Osteoblast (primary cell): ENCODE results near the gene ANKLE1. TPM values are rescaled to one million over a fixed set of nuclear protein-coding genes. Genes with fewer than 3 reads are reported as not detected.

Experiments
- DNase-seq: peaks from one replicate; pipeline ENCODE4 v3.0.0; 2011; ENCODE audit warnings: low spot score, mixed read lengths; ENCODE audit not compliant: insufficient read length; ENCODE audit errors: missing footprints
- H2AFZ ChIP-seq: 2 replicates; pipeline ENCODE4 v1.6.0; 2011; ENCODE audit warnings: mild to moderate bottlenecking, low read length
- H3K27ac ChIP-seq: 2 replicates; pipeline ENCODE4 v1.5.1; 2011; ENCODE audit warnings: mild to moderate bottlenecking, low read depth, low read length, moderate library complexity
- H3K27me3 ChIP-seq: 2 replicates; pipeline ENCODE4 v1.6.0; 2012; ENCODE audit warnings: mild to moderate bottlenecking, control low read depth, inconsistent platforms, low read length, moderate library complexity; ENCODE audit not compliant: insufficient read depth
- H3K36me3 ChIP-seq: 2 replicates; pipeline ENCODE4 v1.5.1; 2011; ENCODE audit warnings: mild to moderate bottlenecking, low read length, control low read depth, moderate library complexity; ENCODE audit not compliant: insufficient read depth
- H3K4me1 ChIP-seq: 2 replicates; pipeline ENCODE4 v1.5.1; 2011; ENCODE audit warnings: mild to moderate bottlenecking, low read length, control low read depth, moderate library complexity; ENCODE audit not compliant: insufficient read depth
- H3K4me2 ChIP-seq: 2 replicates; pipeline ENCODE4 v1.6.0; 2011; ENCODE audit warnings: mild to moderate bottlenecking, low read length; ENCODE audit not compliant: insufficient read depth
- H3K4me3 ChIP-seq: fragments of 200-600 bp; sonication (generic); 3 replicates; pipeline ENCODE4 v1.5.1; 2012; ENCODE audit warnings: mild to moderate bottlenecking, low read length, inconsistent platforms; ENCODE audit not compliant: insufficient read depth
- H3K79me2 ChIP-seq: 2 replicates; pipeline ENCODE4 v1.6.0; 2012; ENCODE audit warnings: mild to moderate bottlenecking, low read length, control low read depth, inconsistent platforms; ENCODE audit not compliant: insufficient read depth
- H3K9me3 ChIP-seq: 2 replicates; pipeline ENCODE4 v1.5.1; 2011; ENCODE audit warnings: low read depth, low read length, control low read depth
- H4K20me1 ChIP-seq: 2 replicates; pipeline ENCODE4 v1.6.0; 2012; ENCODE audit warnings: mild to moderate bottlenecking, low read length, control low read depth; ENCODE audit not compliant: insufficient read depth
- CTCF ChIP-seq: IDR thresholded peaks from 2 replicates; pipeline ENCODE4 v1.5.1; 2011; ENCODE audit warnings: mild to moderate bottlenecking, low read depth, low read length, moderate library complexity; ENCODE audit errors: extremely low read depth
- total RNA-seq: library from RNA; depleted of rRNA; stranded (reverse); fragments of >200 nt; gene quantifications from 2 replicates; pipeline ENCODE4 v1.2.3, GENCODE V29; 2012

ANKLE1 gene
- total RNA-seq, 1 donor, result not detected

GRCh38 chr19:17306285-17306714 is 24.6 kb downstream of the ANKLE1 start:
- Histone ChIP-seq H3K79me2 (peaks cover 33% of the 10 kb centered on the region), H3K36me3 (no peaks in the 10 kb centered on the region), H3K27ac (peak overlapping the region; percentile 68), H3K27me3 (no peaks in the 10 kb centered on the region), H3K4me3 (peak overlapping the region; percentile 99), H4K20me1 (peaks cover 11% of the 10 kb centered on the region), H2AFZ (peak overlapping the region; percentile 99), H3K4me1 (peaks cover 43% of the 10 kb centered on the region), H3K4me2 (peak overlapping the region; percentile 88), H3K9me3 (no peaks in the 10 kb centered on the region)
- peak; percentile 71 for DNase-seq
- no peak for TF ChIP-seq CTCF

GRCh38 chr19:17307876-17308377 is 26.2 kb downstream of the ANKLE1 start:
- Histone ChIP-seq H3K9me3 (no peaks in the 10 kb centered on the region), H3K4me1 (peaks cover 49% of the 10 kb centered on the region), H3K36me3 (peaks cover 9% of the 10 kb centered on the region), H4K20me1 (peaks cover 26% of the 10 kb centered on the region), H3K4me3 (no peak overlapping the region), H3K79me2 (peaks cover 46% of the 10 kb centered on the region), H3K27me3 (no peaks in the 10 kb centered on the region), H3K27ac (no peak overlapping the region), H2AFZ (no peak overlapping the region), H3K4me2 (no peak overlapping the region)
- TF ChIP-seq CTCF, result no peak
- peak; percentile 30 for DNase-seq

GRCh38 chr19:17309198-17309964 is 27.7 kb downstream of the ANKLE1 start, which contains the start of gene DDA1:
Gene DDA1 (plus strand): TSS chr19:17309563. CDS start chr19:17309655, 92 bp downstream.
- H3K4me2 ChIP-seq, result peak within 1 kb of the TSS; percentile 99
- no peak for TF ChIP-seq CTCF
- H3K27ac ChIP-seq, result peak within 1 kb of the TSS; percentile 78
- H3K4me1 ChIP-seq, result peaks cover 39% of the 10 kb centered on the region
- DNase-seq, result peak; percentile 100
- peaks cover 17% of the 10 kb centered on the region for H3K36me3 ChIP-seq
- H3K9me3 ChIP-seq, result no peaks in the 10 kb centered on the region
- peaks cover 59% of the 10 kb centered on the region for H3K79me2 ChIP-seq
- peaks cover 34% of the 10 kb centered on the region for H4K20me1 ChIP-seq
- peak within 1 kb of the TSS; percentile 80 for H2AFZ ChIP-seq
- H3K4me3 ChIP-seq, result peak within 1 kb of the TSS; percentile 100
- no peaks in the 10 kb centered on the region for H3K27me3 ChIP-seq

GRCh38 chr19:17309965-17310461 is 28.3 kb downstream of the ANKLE1 start:
- TF ChIP-seq CTCF, result no peak
- H3K4me3 ChIP-seq, result peak overlapping the region; percentile 100

More at GRCh38 chr19:17309965-17310461, 28.3 kb downstream of the ANKLE1 start:
- peaks cover 34% of the 10 kb centered on the region for H4K20me1 ChIP-seq
- H3K79me2 ChIP-seq, result peaks cover 62% of the 10 kb centered on the region
- H3K27ac ChIP-seq, result peak overlapping the region; percentile 78
- peaks cover 22% of the 10 kb centered on the region for H3K36me3 ChIP-seq
- no peaks in the 10 kb centered on the region for H3K27me3 ChIP-seq
- H3K9me3 ChIP-seq, result no peaks in the 10 kb centered on the region
- DNase-seq, result peak; percentile 92
- H2AFZ ChIP-seq, result peak overlapping the region; percentile 15
- peaks cover 33% of the 10 kb centered on the region for H3K4me1 ChIP-seq
- H3K4me2 ChIP-seq, result peak overlapping the region; percentile 99
